HepG2 (cell line): ENCODE data around the gene ARHGEF3. TPM values are rescaled to one million over a fixed set of nuclear protein-coding genes. Genes with fewer than 3 reads are reported as not detected.

Experiments
- E2F2 ChIP-seq: sonication (generic); formaldehyde crosslinking; IDR thresholded peaks from 2 replicates; pipeline ENCODE4 v1.4.0; 2020; ENCODE audit warnings: missing genetic modification reagents, borderline replicate concordance
- HOXA3 ChIP-seq: sonication (generic); formaldehyde crosslinking; IDR thresholded peaks from 2 replicates; pipeline ENCODE4 v1.5.0; 2020; ENCODE audit warnings: missing genetic modification reagents
- MTF1 ChIP-seq: sonication (generic); formaldehyde crosslinking; IDR thresholded peaks from 2 replicates; pipeline ENCODE4 v1.5.0; 2020; ENCODE audit warnings: missing genetic modification reagents
- MYC ChIP-seq: sonication (generic); formaldehyde crosslinking; IDR thresholded peaks from 2 replicates; pipeline ENCODE4 v1.9.0; 2021; ENCODE audit warnings: missing genetic modification reagents, borderline replicate concordance
- REXO4 ChIP-seq: sonication (generic); formaldehyde crosslinking; IDR thresholded peaks from 2 replicates; pipeline ENCODE4 v1.8.0; 2022; ENCODE audit warnings: missing genetic modification reagents, mild to moderate bottlenecking, borderline replicate concordance
- SNAPC4 ChIP-seq: sonication (generic); formaldehyde crosslinking; IDR thresholded peaks from 2 replicates; pipeline ENCODE4 v1.4.0; 2020; ENCODE audit warnings: mild to moderate bottlenecking, missing genetic modification reagents
- TEAD2 ChIP-seq: sonication (generic); formaldehyde crosslinking; IDR thresholded peaks from 2 replicates; pipeline ENCODE4 v1.9.0; 2021; ENCODE audit warnings: missing genetic modification reagents
- THAP11 ChIP-seq: IDR thresholded peaks from 2 replicates; pipeline ENCODE4 v1.6.1; 2016; ENCODE audit warnings: missing biosample characterization, missing genetic modification reagents
- UBTF ChIP-seq: sonication (generic); formaldehyde crosslinking; IDR thresholded peaks from 2 replicates; pipeline ENCODE4 v1.4.0; 2020; ENCODE audit warnings: mild to moderate bottlenecking, missing genetic modification reagents
- ZFP36L2 ChIP-seq: sonication (generic); formaldehyde crosslinking; IDR thresholded peaks from 2 replicates; pipeline ENCODE4 v1.4.0; 2020; ENCODE audit warnings: missing genetic modification reagents
- ZIK1 ChIP-seq: sonication (generic); formaldehyde crosslinking; IDR thresholded peaks from 2 replicates; pipeline ENCODE4 v1.5.0; 2020; ENCODE audit warnings: mild to moderate bottlenecking, low read depth, missing genetic modification reagents, borderline replicate concordance
- ZNF24 ChIP-seq: fragments of 450-650 bp; IDR thresholded peaks from 2 replicates; pipeline ENCODE4 v1.6.1; 2017; ENCODE audit warnings: antibody characterized with exemption, mild to moderate bottlenecking
- ZNF329 ChIP-seq: sonication (generic); formaldehyde crosslinking; IDR thresholded peaks from 2 replicates; pipeline ENCODE4 v1.9.0; 2021; ENCODE audit warnings: low read depth, mild to moderate bottlenecking, missing genetic modification reagents
- ZNF460 ChIP-seq: sonication (generic); formaldehyde crosslinking; IDR thresholded peaks from 2 replicates; pipeline ENCODE4 v1.5.1; 2020; ENCODE audit warnings: missing genetic modification reagents, mild to moderate bottlenecking, borderline replicate concordance
- ZNF546 ChIP-seq: sonication (generic); formaldehyde crosslinking; conservative IDR thresholded peaks from 2 replicates; pipeline ENCODE4 v1.8.1; 2023; ENCODE audit warnings: mild to moderate bottlenecking, missing genetic modification reagents
- ZNF672 ChIP-seq: sonication (generic); formaldehyde crosslinking; IDR thresholded peaks from 2 replicates; pipeline ENCODE4 v1.8.1; 2022; ENCODE audit warnings: missing genetic modification reagents
- ZNF766 ChIP-seq: sonication (generic); formaldehyde crosslinking; IDR thresholded peaks from 2 replicates; pipeline ENCODE4 v1.5.0; 2020; ENCODE audit warnings: missing genetic modification reagents, borderline replicate concordance
- ZNF891 ChIP-seq: sonication (generic); formaldehyde crosslinking; IDR thresholded peaks from 2 replicates; pipeline ENCODE4 v1.5.0; 2020; ENCODE audit warnings: mild to moderate bottlenecking, missing genetic modification reagents
- ZSCAN31 ChIP-seq: sonication (generic); formaldehyde crosslinking; IDR thresholded peaks from 2 replicates; pipeline ENCODE4 v1.5.0; 2020; ENCODE audit warnings: low read depth, mild to moderate bottlenecking, missing genetic modification reagents
- polyA plus RNA-seq, 8 experiments: library from polyadenylated mRNA; depleted of rRNA in 3 of 8; stranded (reverse) in 7 of 8; unstranded in 1 of 8; fragments of >200 nt; fragmentation: Illumina TruSeq in 4 of 8; extraction: Trizol in 4 of 8; gene quantifications; 2 replicates each; pipeline versions ENCODE4 v1.2.1 to v1.2.3, GENCODE V29; 2011 to 2016; ENCODE audit warnings: low read depth in 4 of 8, missing spikeins in 1 of 8, mixed read lengths in 1 of 8; ENCODE audit not compliant: insufficient read depth in 1 of 8
- total RNA-seq, 5 experiments: library from RNA; depleted of rRNA; stranded (reverse); fragments of >200 nt; fragmentation: Illumina TruSeq; extraction: Trizol; gene quantifications; 2 replicates each; pipeline ENCODE4 v1.2.3, GENCODE V29; 2016; ENCODE audit warnings: low read depth in 1 of 5

The ARHGEF3 gene
- total and polyA plus RNA-seq, 2 of the 13 experiments (the other 11 are each of a cell fraction or from before 2014, with no cell fraction given), result 14.8 to 23.1 TPM

GRCh38 chr3:56683122-56683817 lies 118.5 kb downstream of the ARHGEF3 start, which contains the start of gene TASOR (continued):
- TF ChIP-seq ZIK1 (CRISPR knock-in tag) (0 out of 2 replicates have a peak, but pooled peaks have one; percentile 57), ZNF766 (CRISPR knock-in tag) (peak; percentile 91; the same call in 1 of the 2 replicates), ZNF672 (no peak), HOXA3 (CRISPR knock-in tag) (peak; percentile 94), MYC (CRISPR knock-in tag) (no peak; the same call in none of the 2 replicates), SNAPC4 (no peak), ZNF460 (no peak), ZFP36L2 (no peak), ZNF24 (no peak), UBTF (CRISPR knock-in tag) (no peak), ZNF329 (CRISPR knock-in tag) (peak; percentile 69; the same call in 1 of the 2 replicates), ZNF546 (CRISPR knock-in tag) (peak; percentile 97), REXO4 (peak; percentile 59; the same call in 1 of the 2 replicates), ZNF891 (peak; percentile 90), TEAD2 (peak; percentile 73; the same call in 1 of the 2 replicates), MTF1 (CRISPR knock-in tag) (peak; percentile 80; the same call in 1 of the 2 replicates), E2F2 (CRISPR knock-in tag) (0 out of 2 replicates have a peak, but pooled peaks have one; percentile 18), ZSCAN31 (CRISPR knock-in tag) (peak; percentile 98), THAP11 (CRISPR knock-in tag) (peak; percentile 62)
